Mesothelial cell of epicardium (in vitro differentiated cells): ENCODE results near the gene RUNX2. TPM values are rescaled to one million over a fixed set of nuclear protein-coding genes. Genes with fewer than 3 reads are reported as not detected.

Experiments
- DNase-seq, 2 experiments: peaks; one replicate each; pipeline ENCODE4 v3.0.0; 2021; ENCODE audit warnings: low spot score in 2 of 2; ENCODE audit not compliant: unreplicated experiment in 2 of 2
- H3K27ac Mint-ChIP-seq: 2 replicates; pipeline ENCODE4 v1.8.0; 2021; ENCODE audit warnings: mixed read lengths
- H3K27me3 Mint-ChIP-seq: 2 replicates; pipeline ENCODE4 v1.8.0; 2021; ENCODE audit warnings: low read depth, mixed read lengths
- H3K36me3 Mint-ChIP-seq: 2 replicates; pipeline ENCODE4 v1.8.0; 2021; ENCODE audit warnings: mixed read lengths
- H3K4me1 Mint-ChIP-seq: 2 replicates; pipeline ENCODE4 v1.8.0; 2021; ENCODE audit warnings: mixed read lengths
- H3K4me3 Mint-ChIP-seq: 2 replicates; pipeline ENCODE4 v1.8.0; 2021; ENCODE audit warnings: mild to moderate bottlenecking, moderate library complexity, mixed read lengths
- H3K9me3 Mint-ChIP-seq: 2 replicates; pipeline ENCODE4 v1.8.0; 2021; ENCODE audit warnings: mixed read lengths
- total RNA-seq: library from RNA; stranded (reverse); gene quantifications from 3 replicates; pipeline ENCODE4 v1.2.1, GENCODE V29; 2021
- TF ChIP-seq, protein P1 (sequence below): fragments of 200-600 bp; sonication (generic); IDR thresholded peaks from one replicate; pipeline ENCODE4 v1.5.0; 2021; ENCODE audit warnings: antibody characterized with exemption; ENCODE audit not compliant: unreplicated experiment

The RUNX2 gene
- total RNA-seq, 1 donor from 2014 or later, result 4.4 TPM

DNA sequence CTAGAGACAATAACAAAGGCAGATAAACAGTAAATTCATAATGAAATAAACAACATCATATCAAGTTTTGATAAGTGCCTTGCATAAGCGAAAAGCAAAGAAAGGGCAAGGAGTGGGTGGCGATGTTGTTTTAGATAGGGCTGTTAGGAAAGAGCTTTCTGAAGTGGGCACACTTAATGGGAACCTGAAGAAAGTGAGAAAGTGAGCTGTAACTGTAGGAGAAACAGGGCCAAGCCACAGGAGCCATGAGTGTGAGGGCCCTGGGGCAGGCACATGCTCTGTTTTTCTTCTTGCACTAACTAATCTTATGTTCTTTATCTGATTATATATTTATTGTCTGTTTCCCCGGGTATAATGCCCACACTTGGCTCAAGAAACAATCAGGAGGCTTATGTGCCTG lies 243.0 kb downstream of the RUNX2 start:
- H3K9me3 Mint-ChIP-seq, result no peaks in the 10 kb centered on the region
- peaks cover 2% of the 10 kb centered on the region for H3K27me3 Mint-ChIP-seq
- DNase-seq, result no peak
- H3K4me3 Mint-ChIP-seq, result no peak overlapping the region
- TF ChIP-seq, protein P1, sequence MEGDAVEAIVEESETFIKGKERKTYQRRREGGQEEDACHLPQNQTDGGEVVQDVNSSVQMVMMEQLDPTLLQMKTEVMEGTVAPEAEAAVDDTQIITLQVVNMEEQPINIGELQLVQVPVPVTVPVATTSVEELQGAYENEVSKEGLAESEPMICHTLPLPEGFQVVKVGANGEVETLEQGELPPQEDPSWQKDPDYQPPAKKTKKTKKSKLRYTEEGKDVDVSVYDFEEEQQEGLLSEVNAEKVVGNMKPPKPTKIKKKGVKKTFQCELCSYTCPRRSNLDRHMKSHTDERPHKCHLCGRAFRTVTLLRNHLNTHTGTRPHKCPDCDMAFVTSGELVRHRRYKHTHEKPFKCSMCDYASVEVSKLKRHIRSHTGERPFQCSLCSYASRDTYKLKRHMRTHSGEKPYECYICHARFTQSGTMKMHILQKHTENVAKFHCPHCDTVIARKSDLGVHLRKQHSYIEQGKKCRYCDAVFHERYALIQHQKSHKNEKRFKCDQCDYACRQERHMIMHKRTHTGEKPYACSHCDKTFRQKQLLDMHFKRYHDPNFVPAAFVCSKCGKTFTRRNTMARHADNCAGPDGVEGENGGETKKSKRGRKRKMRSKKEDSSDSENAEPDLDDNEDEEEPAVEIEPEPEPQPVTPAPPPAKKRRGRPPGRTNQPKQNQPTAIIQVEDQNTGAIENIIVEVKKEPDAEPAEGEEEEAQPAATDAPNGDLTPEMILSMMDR, result no peak
- peaks cover 27% of the 10 kb centered on the region for H3K4me1 Mint-ChIP-seq
- no peaks in the 10 kb centered on the region for H3K36me3 Mint-ChIP-seq
- no peak overlapping the region for H3K27ac Mint-ChIP-seq

DNA sequence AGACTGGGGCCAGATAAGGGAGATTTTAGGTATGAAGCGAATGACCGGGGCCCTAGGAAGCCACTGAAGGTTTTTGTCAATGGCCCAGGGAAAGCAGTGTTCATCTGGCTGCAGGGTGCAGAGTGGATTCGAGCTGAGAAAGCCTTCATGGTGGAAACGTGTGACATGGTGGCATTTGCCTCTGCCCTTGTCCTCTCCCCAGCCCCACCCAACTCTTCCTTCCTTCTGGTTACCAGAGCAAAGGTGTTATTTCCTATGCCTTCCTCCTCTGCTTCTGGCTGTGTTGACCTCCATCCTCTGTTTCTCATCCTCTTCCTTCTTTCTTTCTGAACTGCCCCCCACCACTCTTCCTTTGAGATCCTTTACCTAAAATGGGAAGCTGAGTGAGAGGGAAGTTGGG lies 244.7 kb downstream of the RUNX2 start:
- TF ChIP-seq, protein P1, result no peak
- H3K27ac Mint-ChIP-seq, result no peak overlapping the region
- H3K36me3 Mint-ChIP-seq, result no peaks in the 10 kb centered on the region
- DNase-seq, result no peak
- peaks cover 2% of the 10 kb centered on the region for H3K27me3 Mint-ChIP-seq
- no peak overlapping the region for H3K4me3 Mint-ChIP-seq
- no peaks in the 10 kb centered on the region for H3K9me3 Mint-ChIP-seq
- peaks cover 17% of the 10 kb centered on the region for H3K4me1 Mint-ChIP-seq

DNA sequence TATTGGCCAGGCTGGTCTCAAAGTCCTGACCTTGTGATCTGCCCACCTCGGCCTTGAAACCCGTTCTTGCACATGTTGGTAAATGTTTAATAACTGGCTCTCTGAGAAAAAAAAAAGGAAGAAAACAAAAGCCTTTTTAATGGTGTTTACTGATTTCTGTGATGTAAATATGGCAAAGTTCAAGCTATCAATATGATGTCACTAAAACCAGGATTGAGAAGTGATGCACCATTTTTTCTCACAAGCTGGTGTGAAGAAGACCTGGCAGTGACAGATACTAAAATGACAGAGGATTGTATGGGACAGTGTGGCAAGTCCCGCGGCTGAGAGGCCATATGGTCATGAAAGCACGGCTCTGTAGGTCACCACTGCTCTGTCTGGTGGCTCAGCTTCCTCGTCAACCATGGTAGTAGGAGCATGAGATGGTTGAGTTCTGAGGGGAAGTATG lies 245.9 kb downstream of the RUNX2 start:
- TF ChIP-seq, protein P1, result no peak
- no peaks in the 10 kb centered on the region for H3K9me3 Mint-ChIP-seq
- DNase-seq, result no peak
- no peaks in the 10 kb centered on the region for H3K36me3 Mint-ChIP-seq
- peaks cover 2% of the 10 kb centered on the region for H3K27me3 Mint-ChIP-seq
- H3K4me3 Mint-ChIP-seq, result no peak overlapping the region
- no peak overlapping the region for H3K27ac Mint-ChIP-seq
- H3K4me1 Mint-ChIP-seq, result peaks cover 12% of the 10 kb centered on the region

DNA sequence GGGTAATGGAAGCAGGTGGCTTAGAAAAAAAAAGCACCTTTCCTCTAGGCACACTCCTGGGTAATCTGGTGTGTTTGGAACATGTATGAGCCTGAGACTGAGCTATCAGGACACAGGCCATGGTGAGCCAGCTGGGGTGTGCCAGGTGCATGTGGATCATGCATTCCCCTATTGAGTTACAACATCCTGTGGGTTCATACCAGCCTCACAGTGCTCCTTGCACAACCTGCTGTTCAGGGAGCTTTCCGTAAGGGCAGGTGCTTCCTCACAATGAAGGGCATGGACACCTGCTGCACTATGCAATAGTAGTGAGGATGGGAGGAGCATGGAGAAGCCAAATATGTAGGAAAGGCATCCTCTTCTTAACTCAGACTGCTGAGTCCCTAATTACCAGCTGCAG lies 246.8 kb downstream of the RUNX2 start:
- TF ChIP-seq, protein P1, result no peak
- Mint-ChIP-seq H3K36me3 (no peaks in the 10 kb centered on the region), H3K27me3 (peaks cover 2% of the 10 kb centered on the region), H3K4me1 (peaks cover 7% of the 10 kb centered on the region), H3K4me3 (no peak overlapping the region), H3K27ac (no peak overlapping the region), H3K9me3 (no peaks in the 10 kb centered on the region)
- no peak for DNase-seq

DNA sequence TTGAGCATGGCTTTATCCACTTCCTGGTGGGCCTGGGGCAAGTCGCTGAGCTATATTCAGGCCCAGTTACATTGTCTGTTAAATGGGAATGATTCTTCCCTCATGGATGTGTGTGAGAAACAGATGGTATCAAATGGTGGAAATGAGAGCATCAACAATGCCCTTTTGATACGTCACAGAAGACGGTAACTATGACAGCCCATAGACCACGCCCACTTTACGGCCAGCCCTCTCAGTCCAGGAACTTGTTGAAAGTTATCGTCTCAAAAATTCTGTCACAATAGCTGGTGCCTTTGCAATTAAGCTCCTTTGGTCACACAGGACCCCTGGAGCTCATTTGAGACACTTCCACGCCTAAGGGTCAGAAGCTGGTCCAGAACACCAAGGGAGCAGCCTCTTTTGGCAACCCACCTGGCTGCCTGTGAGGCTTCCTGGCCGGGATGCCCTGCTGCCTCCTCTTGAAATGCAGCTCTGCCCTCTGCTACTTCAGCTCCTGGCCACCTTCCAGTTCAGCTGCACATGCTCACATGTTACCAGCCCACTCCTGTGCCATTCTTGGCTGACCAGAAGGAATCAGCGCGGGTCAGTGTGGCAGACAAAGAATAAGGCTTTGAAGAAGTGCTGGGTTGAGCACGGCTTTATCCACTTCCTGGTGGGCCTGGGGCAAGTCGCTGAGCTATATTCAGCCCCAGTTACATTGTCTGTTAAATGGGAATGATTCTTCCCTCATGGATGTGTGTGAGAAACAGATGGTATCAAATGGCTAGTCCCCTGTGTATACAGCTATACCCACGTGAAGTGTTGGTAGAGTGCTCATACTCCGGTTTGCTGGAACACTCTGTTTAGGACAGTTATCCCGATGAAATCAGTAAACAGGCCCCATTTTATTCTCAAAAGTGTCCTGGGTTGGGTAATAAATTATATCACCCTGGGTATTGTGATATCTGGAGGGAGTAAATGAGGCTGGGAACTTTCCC lies 248.8 kb downstream of the RUNX2 start:
- Mint-ChIP-seq H3K4me1 (peaks cover 6% of the 10 kb centered on the region), H3K27me3 (peaks cover 2% of the 10 kb centered on the region), H3K27ac (no peak overlapping the region), H3K4me3 (no peak overlapping the region), H3K36me3 (peaks cover 1% of the 10 kb centered on the region), H3K9me3 (peaks cover 10% of the 10 kb centered on the region)
- DNase-seq, result no peak
- TF ChIP-seq, protein P1, result no peak
